Activated T-helper 9 cell treated with anti-CD3 and anti-CD28 coated beads, Interleukin-2, amount 50 U/mL, for 16 hours (primary cell): ENCODE data around the gene PSMC5.
A peak's percentile ranks its signal among the peaks of the same experiment; 100 is the strongest.

Experiments
- DNase-seq: peaks from one replicate; pipeline ENCODE4 v3.0.0-alpha.2; 2020; ENCODE audit warnings: low read depth

PSMC5 gene

GRCh38 chr17:63821804-63822203, 5.4 kb upstream of the PSMC5 start:
- DNase-seq = no peak

DNA sequence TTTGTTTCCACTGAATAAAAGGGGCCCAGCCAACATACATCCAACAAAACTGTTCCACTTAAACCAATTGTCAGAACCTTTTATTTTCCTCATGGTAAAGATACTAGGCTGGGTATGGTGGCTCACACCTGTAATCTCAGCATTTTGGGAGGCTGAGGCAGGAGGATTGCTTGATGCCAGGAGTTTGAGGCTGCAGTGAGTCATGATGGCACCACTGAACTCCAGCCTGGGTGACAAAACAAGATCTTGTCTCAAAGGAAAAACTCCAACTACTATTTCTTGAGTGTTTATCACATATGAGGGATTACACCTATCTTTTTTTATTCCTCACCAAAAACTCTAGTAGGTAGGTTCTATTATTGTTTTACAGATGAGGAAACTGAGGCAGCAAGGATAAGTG, 4.7 kb upstream of the PSMC5 start:
- no peak for DNase-seq

- no peak for DNase-seq
These were observed 3.4 kb upstream of the PSMC5 start for GRCh38 chr17:63823659-63824331.

DNA sequence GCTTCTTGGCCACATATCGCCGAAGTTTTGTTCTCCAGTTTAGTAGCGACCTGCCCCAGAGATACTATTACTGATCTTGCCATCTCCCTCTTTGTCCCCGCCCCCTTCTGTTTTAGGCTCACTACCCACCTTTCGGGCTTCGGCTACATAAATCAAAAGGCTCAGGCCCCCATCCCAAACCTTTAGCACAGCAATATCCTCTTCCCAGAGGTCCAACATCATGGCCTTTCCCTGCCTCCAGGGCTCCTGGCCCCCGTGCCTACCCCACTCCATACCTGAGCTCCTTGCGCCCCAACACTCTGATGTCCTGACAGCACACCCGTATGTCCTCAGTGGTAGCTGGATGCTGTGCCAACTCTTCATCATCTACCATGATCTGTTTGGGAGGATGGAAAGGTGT, 2.9 kb upstream of the PSMC5 start:
- DNase-seq = no peak

GRCh38 chr17:63826468-63827001, 696 bp upstream of the PSMC5 start:
- no peak for DNase-seq

GRCh38 chr17:63827801-63828221, 580 bp downstream of the PSMC5 start:
- DNase-seq = no peak

GRCh38 chr17:63828936-63829335, 1.7 kb downstream of the PSMC5 start:
- DNase-seq = no peak

- no peak for DNase-seq
These were observed 3.0 kb downstream of the PSMC5 start for GRCh38 chr17:63830278-63830677.

GRCh38 chr17:63830904-63831491, 3.8 kb downstream of the PSMC5 start:
- no peak for DNase-seq

DNA sequence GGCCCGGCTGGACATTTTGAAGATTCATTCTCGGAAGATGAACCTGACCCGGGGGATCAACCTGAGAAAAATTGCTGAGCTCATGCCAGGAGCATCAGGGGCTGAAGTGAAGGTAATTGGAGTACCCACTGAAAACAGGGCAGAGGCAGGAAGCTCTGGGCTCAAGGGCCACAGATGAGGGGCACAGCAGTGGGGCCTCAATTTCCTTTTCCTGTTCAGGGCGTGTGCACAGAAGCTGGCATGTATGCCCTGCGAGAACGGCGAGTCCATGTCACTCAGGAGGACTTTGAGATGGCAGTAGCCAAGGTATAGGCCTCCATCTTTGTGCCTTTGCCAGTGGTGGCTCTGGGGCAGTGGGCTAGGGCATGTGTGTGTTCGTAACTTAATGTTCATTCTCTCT, 4.3 kb downstream of the PSMC5 start:
- DNase-seq = no peak

- no peak for DNase-seq
These were observed 4.8 kb downstream of the PSMC5 start for GRCh38 chr17:63832014-63832413.

DNA sequence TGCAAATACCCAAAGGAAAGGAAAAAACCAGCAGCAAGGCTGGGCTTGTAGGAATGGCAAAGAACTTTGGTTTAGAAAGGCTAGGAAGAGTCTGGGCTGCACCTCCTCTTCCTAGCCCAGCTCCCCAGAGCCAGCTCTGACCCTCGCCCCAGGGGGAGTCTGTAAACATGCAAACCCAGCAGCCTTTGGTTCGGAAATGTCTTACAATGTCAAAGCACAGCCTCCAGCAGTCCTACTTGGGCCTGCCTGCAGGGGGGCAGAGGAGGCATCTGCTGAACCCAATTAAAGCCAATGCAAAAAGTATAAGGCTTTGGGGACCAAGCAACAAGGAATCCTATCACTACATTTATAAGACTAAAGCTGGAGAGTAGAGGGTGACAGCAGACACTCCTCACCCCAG, 5.2 kb downstream of the PSMC5 start:
- no peak for DNase-seq

DNA sequence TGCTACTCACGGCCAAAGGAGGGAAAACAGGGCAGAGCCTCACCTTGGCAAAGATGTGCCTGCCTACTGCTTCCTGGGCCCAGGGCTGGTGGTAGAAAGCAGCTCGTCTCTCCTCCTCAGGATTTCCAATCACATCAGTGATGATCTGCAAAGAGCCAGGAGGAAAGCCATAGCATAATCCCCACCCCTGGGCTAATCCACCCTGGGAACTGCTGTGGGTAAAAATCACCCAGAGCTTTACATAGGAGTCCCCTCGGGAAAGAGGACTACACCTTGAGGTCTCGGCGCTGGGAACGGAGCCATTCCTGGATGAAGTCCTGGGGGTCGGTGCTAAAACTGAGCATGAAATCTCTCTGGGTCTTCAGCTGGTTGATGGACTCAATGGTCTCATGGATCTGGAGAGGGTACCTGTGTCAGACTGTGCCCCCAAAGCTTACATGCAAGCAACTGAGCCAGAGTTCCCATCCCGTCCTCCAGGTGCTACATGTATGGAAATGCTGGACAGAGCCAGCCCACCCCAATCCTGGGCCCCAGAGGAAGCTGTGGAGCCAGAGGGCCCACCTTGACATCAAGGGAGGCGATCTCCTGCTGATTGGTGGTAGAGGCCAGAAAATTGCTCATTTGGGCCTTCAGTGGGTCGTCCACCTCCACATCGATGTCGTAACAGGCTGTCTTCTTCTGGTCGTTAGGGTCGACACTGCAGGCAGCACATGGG, 6.0 kb downstream of the PSMC5 start:
- DNase-seq = no peak

DNA sequence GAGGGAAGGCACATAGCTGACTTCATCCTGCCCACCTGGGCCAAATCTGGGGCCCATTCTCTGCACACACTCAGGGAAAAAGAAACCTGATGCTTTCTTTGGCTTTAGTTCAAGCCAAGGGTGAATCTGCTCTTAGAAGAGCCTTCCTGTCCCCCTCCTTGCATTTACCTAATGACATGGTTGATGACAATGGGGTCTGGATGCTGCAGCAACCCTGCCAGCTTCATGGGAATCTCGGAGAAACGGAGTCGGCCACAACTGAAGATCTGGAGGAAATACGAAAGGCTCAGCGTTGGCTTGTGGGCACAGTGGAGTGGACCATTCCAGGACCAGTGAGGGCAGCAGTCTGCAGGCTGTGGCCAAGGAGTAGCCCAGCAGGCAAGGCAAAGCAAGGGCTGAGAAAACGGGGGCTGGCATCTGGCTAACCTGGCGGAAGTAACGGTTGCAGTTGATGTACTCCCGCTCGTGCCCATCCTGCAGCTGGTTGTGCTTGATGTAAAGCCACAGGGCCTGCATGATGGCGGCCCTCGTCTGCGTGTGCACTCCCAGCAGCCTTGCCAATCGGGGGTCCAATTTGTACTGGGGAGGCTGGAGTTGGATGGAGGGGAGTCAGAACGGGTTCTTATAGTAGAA, 6.6 kb downstream of the PSMC5 start:
- no peak for DNase-seq

DNA sequence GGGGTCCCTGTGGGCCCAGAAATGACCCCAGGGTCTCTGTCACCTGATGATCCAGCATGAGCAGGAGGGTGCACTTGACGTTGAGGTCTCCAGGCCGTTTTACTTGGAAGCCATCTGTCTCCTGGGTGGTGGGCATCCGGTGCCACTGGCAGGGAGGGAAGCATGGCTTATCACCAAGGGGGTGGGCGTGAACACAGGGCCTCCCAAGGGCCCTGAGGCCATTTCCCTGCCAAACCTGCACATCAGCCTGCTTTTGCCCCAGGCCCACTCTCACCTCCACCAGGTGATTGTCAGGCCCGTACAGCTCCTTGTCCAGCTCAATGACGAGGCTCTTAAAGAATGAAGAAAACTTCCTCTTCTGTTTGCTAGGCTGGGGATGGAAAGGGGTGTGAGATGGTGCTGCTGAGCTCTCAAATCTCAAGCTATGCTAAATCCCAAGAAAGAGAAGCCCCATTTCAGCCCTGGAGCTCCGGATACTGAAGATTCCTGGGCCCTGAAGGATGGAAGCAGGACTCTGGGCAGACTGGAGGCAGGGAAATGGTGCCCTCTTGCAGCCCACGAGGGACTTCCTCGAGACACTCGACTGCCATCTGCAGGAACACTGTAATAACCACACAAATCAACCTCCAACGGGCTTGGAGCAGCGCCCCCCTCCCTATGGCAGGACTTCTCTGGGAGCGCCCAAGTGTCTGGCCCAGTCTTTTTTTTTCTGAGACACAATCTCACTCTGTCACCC, 7.4 kb downstream of the PSMC5 start:
- peak; percentile 50 for DNase-seq

DNA sequence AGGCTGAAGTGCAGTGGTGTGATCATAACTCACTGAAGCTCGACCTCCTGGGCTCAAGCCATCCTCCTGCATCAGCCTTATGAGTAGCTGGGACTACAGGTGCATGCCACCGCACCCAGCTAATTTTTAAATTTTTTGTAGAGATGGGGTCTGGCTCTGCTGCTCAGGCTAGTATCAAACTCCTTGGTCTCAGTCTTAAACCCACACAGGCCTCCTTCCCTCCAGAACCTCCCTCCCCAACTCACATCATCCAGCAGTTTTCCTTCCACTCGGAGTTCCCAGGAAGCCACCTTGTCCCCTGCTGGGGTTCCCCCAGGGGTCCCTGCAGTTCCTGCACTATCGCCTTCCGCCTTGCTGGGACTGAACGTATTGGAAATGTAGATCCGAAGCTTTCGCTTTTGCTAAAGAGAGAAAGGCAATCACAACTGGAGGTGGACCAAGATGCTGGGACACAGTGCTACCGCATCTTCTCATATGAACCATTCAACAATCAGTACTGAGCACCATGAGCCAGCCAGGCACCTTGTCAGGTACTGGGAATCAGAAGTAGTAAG, 8.0 kb downstream of the PSMC5 start:
- no peak for DNase-seq

GRCh38 chr17:63836811-63837210, 9.6 kb downstream of the PSMC5 start:
- DNase-seq = no peak

GRCh38 chr17:63837480-63837879, 10.2 kb downstream of the PSMC5 start:
- no peak for DNase-seq

DNA sequence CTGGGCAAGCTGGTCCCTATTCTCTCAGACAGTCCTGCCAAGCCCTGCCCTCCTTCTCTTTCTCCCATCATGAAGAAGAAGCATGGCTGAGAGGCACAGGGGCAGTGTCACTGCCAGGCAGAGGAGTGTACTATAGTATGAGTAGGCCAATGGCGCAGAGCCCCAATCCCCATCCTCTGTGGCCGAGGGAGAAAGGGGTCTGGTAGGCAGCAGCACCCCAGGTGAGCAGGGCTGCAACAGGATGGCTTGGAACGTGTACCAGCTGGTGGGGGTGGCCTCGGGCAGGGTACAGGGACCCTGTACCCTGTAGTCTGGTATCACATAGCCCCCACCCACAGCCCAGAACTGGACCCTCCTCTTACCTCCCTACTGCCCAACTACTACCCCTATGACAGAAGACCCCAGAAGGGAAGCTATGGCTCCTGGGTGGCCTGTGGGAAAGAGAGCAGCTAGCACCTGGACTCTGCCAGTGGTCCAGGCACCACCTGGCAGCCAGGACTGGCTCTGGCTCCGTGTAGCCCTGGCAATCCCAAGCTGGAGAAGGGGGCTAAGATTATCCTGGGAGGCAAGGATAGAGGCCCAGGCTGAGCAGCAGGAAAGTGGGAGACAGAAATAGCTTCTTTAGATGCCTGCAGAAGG, 10.8 kb downstream of the PSMC5 start:
- DNase-seq = no peak

GRCh38 chr17:63838631-63839171, 11.5 kb downstream of the PSMC5 start:
- DNase-seq = no peak
